GM20000 (cell line): ENCODE results near the gene VKORC1L1.
"Not testable (repeated sequence)": the region's sequence is repeated elsewhere in the genome, so short reads cannot be mapped to it uniquely, and the experiment has no call there.

Source experiments
- DNase-seq: peaks from one replicate; pipeline ENCODE4 v3.0.0; 2012; ENCODE audit warnings: low spot score
- CTCF ChIP-seq: IDR thresholded peaks from 2 replicates; pipeline ENCODE4 v1.5.1; 2012; ENCODE audit warnings: mild to moderate bottlenecking, control low read depth; ENCODE audit errors: extremely low read depth, missing control alignments

VKORC1L1 gene

GRCh38 chr7:65896279-65896870 lies 23.5 kb downstream of the VKORC1L1 start:
- DNase-seq: no peak
- no peak for TF ChIP-seq CTCF

- DNase-seq: not testable (repeated sequence)
These were observed 24.4 kb downstream of the VKORC1L1 start for GRCh38 chr7:65897289-65897688.

- DNase-seq: not testable (repeated sequence)
These were observed 26.0 kb downstream of the VKORC1L1 start for GRCh38 chr7:65898677-65899447.

- no peak for TF ChIP-seq CTCF
- DNase-seq: no peak
These were observed 29.4 kb downstream of the VKORC1L1 start for GRCh38 chr7:65902306-65902705.

- TF ChIP-seq CTCF: no peak
- DNase-seq: no peak
These were observed 34.8 kb downstream of the VKORC1L1 start for GRCh38 chr7:65907501-65908198.

- TF ChIP-seq CTCF: no peak
- DNase-seq: no peak
These were observed 37.4 kb downstream of the VKORC1L1 start for GRCh38 chr7:65910237-65910636.

GRCh38 chr7:65912237-65912636 lies 39.4 kb downstream of the VKORC1L1 start:
- no peak for TF ChIP-seq CTCF
- DNase-seq: no peak

GRCh38 chr7:65915921-65916657 lies 43.2 kb downstream of the VKORC1L1 start:
- DNase-seq: no peak
- TF ChIP-seq CTCF: no peak
